Tibial nerve (tissue), 4 donors: ENCODE measurements around the gene ZMYND8.

Experiments used
- CTCF ChIP-seq, 5 experiments: fragments of 200-600 bp in 3 of 5; fragments of 450-650 bp in 2 of 5; sonication (generic) in 3 of 5; IDR thresholded peaks; one replicate each; pipeline ENCODE4 v1.5.1; 2016 to 2019; ENCODE audit warnings: antibody characterized with exemption in 5 of 5, mild to moderate bottlenecking in 3 of 5, moderate library complexity in 2 of 5
- EP300 ChIP-seq, 2 donors: sonication (generic); formaldehyde crosslinking; IDR thresholded peaks; one replicate each; pipeline ENCODE4 v1.6.1; 2017; ENCODE audit warnings: antibody characterized with exemption in 2 of 2, mild to moderate bottlenecking in 1 of 2
- POLR2A ChIP-seq, 2 donors: fragments of 450-650 bp; IDR thresholded peaks; one replicate each; pipeline ENCODE4 v1.6.1; 2017; ENCODE audit warnings: antibody characterized with exemption in 2 of 2, mild to moderate bottlenecking in 2 of 2, moderate library complexity in 2 of 2

- TF ChIP-seq CTCF (IDR thresholded peaks at IDR 0.05) (no peak), EP300 (IDR thresholded peaks at IDR 0.05) (no peak), POLR2A (IDR thresholded peaks at IDR 0.05) (no peak)
Observed at GRCh38 chr20:47246061-47246777, 110.3 kb downstream of the ZMYND8 start.
